Measurements from ENCODE around the gene MYO1H.
"Not testable (repeated sequence)": the region's sequence is repeated elsewhere in the genome, so short reads cannot be mapped to it uniquely, and the experiment has no call there.

MYO1H gene

DNA sequence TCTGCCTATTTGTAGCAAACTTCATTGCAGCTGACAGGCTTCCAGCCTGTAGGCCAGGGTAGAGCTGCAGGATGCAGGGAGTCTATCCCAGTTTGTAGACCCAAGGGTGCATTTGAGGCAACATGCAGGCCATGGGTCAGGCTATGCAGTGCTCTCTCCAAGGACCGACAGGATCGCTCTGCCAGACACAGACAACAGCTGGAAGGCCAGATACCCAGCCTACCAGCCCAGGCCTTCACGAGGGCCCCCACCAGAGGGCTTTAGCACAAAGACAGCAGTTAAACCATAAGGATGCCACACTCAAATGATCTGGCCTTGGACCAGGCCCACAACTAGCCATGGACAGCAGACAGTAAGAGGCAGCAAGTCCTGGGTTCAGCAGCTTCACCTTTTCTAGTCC lies 119.1 kb downstream of the MYO1H start:
- DNase-seq (ENCODE audit: low read depth in 2 of 3, low spot score in 2 of 3): no peak

DNA sequence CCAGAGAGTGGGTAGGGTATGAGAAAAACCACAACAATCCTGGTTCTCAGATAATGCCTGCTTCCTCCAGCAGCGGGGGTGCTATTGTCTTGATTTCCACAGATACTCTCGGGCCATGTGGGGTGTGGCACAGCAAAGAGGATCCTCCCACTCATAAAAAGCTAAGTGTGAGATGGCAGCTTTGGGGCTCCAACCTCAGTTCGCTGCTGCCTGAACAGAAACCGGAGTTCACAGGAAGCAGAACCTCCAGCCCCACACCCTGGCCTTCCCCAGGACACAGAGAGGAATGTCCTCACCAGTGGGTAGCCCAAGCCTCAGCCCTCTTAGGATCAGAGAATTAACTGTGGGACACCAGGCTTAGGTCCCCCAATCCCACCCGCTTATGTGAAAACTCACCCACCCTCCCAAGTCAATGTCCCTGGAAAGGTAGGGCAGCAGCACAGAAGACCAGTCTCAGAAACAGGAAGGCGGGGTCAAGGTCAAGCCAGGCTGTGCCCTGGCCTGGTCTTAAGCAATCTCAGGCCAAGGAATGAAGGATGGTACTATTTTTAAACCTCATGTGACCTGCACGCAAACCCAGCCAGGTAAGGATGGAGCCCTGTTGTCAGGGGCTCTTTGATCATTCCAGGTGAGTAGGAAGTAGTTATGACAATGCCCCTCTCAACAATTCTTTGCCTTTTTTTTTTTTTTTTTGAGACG lies 120.4 kb downstream of the MYO1H start:
- no peak for DNase-seq (ENCODE audit: low read depth in 2 of 3, low spot score in 2 of 3)

DNA sequence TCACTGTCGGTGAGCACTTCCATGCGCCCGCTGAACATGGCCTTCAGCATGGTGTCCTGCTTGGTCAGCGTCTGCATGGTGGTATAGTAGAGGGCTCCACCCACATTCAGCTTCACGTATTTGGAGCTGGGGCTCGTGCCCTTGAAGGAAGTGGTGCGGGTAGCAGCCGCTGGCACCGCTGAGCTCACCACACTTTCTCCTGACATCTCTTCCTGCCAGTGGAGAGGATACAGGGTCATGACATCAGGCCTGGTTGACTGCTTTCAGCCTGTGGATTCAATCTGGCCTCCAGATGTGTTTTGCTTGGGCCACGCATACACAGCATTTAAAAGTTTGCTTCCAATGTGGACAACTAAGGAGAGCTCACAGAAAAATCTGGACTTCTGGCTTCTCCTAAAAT lies 121.8 kb downstream of the MYO1H start:
- DNase-seq (ENCODE audit: low read depth in 2 of 3, low spot score in 2 of 3): no peak

DNA sequence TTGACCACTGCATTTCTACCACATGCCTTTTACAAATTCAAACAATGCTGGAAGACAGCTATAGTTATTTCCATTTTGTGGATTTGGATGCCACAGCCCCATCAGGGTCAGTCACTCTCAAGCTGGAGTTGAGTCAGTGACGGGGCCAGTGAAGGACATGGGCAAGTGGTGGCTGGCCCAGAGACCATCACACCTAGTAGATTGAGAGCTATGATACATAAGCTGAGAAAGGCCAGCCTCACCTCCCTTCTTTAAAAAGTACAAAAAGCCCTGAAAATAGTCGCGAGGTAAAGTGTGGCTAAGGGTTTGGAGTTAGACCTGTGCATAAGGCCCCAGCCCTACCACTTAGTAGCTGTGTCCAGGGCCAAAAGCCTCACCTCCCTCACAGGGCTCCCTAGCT lies 125.3 kb downstream of the MYO1H start:
- no peak for DNase-seq (ENCODE audit: low read depth in 2 of 3, low spot score in 2 of 3)

DNA sequence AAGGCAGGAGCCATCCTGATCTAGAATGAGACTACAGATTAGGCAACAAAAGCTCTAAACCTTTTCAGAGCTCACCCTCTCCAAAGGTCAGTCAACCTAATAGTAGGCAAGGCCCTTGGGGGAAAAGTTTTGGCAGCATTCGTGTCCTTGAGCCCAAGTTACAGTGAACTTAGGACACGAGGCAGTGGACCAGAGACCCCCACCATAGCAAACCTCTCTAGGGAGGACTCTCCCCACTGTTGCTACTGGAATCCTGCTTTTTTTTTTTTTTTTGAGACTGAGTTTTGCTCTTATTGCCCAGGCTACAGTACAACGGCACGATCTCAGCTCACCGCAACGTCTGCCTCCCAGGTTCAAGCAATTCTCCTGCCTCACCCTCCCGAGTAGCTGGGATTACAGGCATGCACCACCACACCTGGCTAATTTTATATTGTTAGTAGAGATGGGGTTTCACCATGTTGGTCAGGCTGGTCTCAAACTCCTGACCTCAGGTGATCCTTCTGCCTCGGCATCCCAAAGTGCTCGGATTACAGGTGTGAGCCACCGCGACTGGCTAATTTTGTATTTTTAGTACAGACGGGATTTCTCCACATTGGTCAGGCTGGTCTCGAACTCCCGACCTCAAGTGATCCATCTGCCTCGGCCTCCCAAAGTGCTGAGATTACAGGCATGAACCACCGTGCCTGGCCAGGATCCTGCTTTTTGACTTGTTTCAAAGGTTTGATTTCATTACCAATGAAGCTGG lies 126.0 kb downstream of the MYO1H start:
- DNase-seq (ENCODE audit: low read depth in 2 of 3, low spot score in 2 of 3): not testable (repeated sequence)

DNA sequence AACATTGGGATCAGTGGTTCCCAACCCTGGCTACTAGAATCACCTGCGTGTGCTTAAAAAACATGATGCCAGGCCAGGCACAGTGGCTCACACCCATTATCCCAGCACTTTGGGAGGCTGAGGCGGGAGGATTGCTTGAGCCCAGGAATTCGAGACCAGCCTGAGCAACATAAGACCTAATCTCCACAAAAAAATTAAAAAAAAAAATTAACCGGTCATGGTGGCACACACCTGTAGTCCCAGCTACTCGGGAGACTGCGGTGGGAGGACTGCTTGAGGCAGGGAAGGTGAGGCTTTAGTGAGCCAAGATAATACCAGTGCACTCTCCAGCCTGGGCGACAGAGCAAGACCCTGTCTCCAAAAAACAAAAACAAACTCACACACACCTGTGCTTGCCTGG lies 127.4 kb downstream of the MYO1H start:
- DNase-seq (ENCODE audit: low read depth in 2 of 3, low spot score in 2 of 3): no peak

DNA sequence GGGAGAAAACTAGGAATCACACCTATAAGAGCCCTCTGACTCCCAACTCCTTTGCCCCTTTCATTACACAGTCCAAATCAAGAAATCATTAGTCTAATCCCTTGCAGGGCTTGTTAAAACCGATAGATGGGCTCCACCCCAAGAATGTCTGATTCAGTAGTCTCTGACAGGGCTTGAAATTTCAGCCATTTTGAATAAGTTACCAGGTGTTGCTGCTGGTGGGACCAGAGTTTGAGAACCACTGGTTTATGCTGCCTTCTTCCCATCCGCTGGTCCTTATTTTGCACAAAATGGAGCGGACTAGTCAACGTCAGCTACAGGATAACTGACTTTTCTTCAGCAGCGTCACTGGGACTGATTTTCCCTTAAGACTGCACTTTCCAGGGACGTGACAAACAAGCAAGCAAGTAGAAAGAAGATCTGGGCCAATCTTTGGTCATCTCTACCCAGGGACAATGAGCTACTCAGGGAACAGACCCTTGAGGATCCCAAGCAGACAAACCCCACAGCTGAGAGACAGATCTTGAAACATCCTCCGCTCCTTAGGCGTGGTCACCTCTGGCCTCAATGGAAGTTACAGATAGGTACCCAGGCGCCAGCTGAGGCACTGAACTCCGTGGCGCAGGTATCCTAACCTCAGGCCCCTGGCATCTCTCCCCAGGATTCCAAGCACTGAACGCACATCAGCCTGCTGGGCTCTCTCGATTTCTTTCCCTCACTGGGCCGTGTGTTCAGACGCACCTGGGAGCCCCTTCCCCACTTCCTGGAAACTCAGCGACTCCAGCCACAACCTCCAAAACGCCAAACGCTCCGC lies 128.5 kb downstream of the MYO1H start:
- no peak for DNase-seq (ENCODE audit: low read depth in 2 of 3, low spot score in 2 of 3)

DNA sequence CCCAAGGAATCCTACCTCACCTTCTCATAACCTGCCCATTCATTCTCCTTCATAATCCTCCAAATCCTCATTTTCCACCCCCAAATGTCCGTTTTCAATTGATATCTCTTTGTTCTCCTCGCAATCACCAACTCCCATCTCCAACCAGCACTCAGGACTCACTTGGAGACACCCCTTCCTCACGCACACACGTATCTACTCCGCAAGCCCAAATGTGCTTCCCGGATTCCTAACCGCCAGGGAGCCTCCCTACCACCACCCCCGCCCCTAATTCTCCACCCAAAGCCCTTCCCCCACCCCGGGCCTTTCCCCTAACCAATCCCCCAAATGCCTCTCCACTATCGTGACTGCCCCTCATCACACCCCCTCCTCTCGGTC lies 129.1 kb downstream of the MYO1H start:
- DNase-seq (ENCODE audit: low read depth in 2 of 3, low spot score in 2 of 3): no peak

DNA sequence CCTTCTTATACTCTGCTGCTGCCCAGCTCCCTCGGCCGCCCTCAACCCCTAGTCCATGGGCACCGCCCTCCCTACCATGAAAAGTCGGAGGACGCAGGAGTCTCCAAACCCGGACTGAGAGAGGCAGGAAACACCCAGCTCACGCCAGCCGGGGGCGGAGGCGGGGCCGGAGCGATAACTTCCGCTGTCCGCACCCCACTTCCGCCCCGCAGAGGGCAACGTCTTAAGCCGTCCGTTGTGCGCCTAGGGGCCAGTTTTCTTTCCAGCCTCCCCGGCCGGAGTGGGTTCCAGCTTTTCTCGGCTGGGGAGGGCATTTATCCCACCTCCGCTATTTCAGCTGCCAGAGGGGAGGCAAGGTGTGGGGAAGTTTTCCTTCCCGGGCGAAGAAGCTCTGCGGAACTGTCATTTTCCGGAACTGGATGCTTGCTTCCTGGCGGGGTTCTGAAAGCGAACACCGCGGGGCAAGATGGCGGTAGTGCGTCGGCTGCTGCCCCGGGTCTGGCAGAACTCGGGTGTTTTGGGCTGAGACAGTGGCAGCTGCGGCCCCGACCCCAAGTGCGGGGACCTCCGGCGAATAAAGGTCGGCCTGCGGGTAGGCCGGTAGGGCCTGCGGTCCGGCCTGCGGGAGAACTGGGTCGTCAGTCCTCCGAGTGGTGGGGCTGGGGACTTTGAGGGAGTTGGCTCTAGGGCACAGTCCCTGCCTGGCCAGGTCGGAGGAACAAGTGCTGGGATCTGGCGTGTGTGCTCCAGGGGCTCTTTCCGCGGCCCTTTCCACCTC lies 129.7 kb downstream of the MYO1H start, which contains the start of the genes KCTD10 and UBE3B:
TSS of gene KCTD10 (minus strand) at position 116 of the 778 bp plus-strand sequence. CDS start at position 78, 38 bp downstream.
TSS of gene UBE3B (plus strand) at position 450 of the 778 bp plus-strand sequence. CDS start 5,918 bp downstream, outside the sequence.
- peak; percentile 71 to 85 (median 74) for DNase-seq (ENCODE audit: low read depth in 2 of 3, low spot score in 2 of 3)

DNA sequence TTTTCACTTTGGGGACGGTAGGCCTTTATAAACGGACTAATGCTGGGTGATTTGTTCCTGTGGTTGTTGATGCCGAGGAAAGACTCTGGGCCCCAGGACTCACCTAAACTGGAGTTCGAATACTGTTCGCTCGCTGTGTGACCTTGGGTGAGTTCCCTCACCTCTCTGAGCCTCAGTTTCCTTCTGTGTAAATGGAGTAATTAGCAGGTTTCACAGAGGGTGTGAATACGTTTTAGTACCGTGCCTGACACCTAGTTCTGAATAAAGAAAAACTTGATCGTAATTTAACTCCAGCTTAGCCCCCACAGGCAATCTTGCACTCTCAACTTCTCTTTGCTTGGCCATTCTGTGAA lies 130.2 kb downstream of the MYO1H start:
- no peak for DNase-seq (ENCODE audit: low read depth in 2 of 3, low spot score in 2 of 3)

DNA sequence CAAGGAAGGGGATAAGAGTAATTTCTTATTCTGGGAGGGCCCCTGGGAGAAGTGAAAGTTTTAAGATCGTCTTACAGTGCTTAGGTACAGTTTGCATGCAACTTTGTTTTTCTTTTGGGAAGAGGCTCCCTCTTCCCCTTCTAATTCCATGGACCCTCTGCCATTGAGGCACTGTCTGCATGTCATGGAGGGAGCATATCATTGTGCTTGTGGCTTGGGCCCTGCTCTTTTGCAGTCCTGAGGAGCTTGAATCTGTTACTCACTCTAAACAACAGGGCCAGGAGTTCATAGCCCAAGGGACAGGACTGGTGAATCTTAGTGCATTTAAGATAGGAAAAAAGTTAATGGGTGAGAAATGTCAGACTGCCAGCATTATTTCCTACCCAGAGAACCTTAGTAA lies 132.1 kb downstream of the MYO1H start:
- DNase-seq (ENCODE audit: low read depth in 2 of 3, low spot score in 2 of 3): no peak

DNA sequence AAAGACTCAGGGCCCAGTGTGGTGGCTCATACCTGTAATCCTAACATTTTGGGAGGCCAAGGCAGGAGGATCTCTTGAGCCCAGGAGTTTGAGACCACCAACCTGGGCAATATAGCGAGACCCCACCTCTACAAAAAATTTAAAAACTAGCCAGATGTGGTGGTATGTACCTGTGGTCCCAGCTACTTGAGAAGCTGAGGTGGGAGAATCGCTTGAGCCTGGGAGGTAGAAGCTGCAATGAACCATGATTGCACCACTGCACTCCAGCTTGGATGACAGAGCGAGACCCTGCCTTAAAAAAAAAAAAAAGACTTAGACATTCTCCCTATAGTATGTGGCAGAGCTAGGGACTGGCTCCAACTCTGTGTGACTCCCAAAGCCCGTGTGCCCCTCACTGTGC lies 132.7 kb downstream of the MYO1H start:
- DNase-seq (ENCODE audit: low read depth in 2 of 3, low spot score in 2 of 3): no peak

DNA sequence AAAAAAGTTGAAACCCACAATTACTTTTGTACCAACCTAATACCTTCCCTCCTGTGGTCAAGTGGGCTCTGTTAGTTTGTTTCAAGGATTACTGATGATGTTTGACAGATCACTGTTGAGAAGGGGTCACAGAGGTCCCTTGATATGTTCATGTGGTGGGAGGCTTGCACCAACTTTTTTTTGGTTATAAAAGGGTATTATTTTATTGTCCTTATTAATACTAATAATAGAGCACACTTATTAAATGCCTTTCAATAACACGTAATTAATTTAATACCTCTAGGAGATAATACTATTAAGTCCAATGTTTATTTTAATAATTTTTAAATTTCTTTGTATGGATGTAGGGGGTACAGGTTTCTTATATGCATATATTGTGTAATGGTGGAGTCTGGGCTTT lies 134.2 kb downstream of the MYO1H start:
- no peak for DNase-seq (ENCODE audit: low read depth in 2 of 3, low spot score in 2 of 3)

DNA sequence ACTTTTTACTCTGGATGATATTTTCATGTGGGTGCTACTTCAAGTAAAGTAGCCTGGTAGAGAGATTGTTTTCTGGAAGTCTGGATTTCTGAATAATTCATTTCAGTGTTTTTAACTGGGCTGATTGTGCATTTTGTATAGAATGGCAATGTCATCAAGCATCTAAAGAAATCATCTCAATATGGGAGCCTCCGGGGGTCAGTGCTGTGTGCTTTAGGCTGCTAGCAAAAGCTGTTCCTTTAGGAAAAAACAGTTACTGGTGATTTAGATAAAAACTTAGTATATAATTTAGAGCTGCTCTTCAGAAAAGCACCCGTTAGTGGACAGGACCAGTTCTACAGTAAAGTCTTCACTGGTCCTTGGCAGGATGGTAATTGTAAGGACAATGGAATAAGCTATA lies 134.8 kb downstream of the MYO1H start:
- DNase-seq (ENCODE audit: low read depth in 2 of 3, low spot score in 2 of 3): no peak

DNA sequence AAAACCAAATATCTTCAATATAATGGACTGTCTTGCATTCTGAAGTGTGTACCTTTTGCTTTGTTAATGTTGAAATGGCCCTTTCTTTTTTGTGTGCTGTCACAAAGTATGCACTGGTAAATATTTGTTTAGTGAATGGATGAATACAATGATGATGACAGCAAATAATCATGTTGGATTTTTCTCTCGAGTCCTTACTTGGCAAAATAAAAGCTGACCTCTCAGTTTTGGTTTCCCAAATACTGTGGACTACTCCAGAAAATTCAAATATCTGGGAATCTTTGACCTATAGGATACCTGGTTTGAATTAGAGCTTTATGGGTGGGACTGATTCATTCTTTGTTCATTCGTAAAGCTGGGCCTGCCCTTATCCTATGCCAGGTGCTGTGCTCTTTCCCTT lies 135.2 kb downstream of the MYO1H start:
- no peak for DNase-seq (ENCODE audit: low read depth in 2 of 3, low spot score in 2 of 3)

DNA sequence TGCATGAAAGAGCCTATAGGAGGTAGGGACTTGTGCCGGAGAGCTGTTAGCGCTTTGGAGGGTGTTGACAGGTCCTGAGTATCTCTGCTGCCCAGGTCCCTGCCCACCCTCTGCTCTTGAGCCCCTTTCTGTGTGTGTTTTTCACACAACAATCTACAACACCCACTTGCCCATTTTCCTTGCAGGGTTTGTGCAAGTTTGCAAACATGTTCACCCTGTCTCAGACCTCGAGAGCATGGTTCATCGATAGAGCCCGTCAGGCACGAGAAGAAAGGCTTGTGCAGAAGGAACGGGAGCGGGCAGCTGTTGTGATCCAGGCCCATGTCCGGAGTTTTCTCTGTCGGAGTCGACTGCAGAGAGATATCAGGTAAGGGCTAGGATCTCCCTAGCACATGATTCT lies 135.6 kb downstream of the MYO1H start:
- no peak for DNase-seq (ENCODE audit: low read depth in 2 of 3, low spot score in 2 of 3)

DNA sequence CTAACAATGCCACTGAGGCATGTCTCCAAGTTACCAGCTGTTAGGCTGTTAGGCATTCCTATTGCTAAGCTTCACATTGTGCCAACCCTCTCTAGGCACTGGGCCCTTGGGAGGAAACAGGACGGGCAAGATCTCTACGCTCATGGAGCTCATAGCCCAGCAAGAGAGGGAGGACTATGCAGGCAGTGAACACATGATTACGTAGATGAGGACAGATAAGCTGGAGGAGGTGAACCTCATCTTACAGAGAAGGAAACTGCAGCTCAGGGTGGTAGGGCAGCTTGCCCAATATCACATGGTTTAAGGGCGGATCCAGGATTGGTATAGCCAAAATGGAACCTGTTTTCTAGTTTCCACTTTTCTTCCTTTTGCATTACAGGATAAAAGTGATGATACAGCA lies 137.5 kb downstream of the MYO1H start:
- no peak for DNase-seq (ENCODE audit: low read depth in 2 of 3, low spot score in 2 of 3)

DNA sequence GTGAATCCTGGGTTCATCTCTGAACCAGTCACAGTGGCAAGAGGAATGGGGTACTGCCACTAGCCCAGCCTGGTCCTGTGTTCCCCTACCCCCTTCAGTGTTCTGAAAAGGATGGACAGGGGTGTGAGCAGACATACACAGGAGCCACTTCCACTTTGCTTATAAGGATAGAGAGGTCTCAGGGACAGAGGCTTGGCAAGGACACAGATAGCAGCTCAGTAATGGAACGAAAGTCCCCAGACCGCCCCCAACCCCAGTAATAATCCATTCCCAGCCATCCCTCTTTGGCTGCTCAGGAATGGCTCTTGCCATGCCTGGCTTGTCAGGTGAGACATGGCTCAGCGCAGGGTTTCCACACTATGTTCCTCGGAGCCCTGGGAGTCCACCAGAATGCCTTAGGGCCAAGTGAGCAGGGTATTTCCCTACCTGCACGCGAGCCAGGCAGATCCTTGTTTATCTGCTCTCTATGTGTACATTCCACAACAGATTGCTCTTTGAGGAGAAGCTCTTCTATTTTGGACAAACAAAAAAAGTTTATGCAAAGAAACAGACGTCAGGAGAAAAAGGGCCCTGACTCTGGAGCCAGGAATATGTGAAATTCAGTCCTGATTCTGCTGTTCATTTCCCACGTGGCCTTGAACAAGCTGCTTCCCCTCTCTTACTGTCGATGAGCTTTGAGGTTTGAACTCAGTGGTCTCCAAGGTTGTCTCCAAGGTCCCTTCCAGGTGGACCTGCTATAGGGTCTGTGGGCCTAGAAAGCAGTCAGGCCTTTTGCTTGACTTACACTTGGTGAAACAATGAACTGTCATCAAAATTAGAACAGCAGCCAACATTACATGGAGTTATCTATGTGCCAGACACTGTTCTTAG lies 139.7 kb downstream of the MYO1H start:
- DNase-seq (ENCODE audit: low read depth in 2 of 3, low spot score in 2 of 3): no peak

DNA sequence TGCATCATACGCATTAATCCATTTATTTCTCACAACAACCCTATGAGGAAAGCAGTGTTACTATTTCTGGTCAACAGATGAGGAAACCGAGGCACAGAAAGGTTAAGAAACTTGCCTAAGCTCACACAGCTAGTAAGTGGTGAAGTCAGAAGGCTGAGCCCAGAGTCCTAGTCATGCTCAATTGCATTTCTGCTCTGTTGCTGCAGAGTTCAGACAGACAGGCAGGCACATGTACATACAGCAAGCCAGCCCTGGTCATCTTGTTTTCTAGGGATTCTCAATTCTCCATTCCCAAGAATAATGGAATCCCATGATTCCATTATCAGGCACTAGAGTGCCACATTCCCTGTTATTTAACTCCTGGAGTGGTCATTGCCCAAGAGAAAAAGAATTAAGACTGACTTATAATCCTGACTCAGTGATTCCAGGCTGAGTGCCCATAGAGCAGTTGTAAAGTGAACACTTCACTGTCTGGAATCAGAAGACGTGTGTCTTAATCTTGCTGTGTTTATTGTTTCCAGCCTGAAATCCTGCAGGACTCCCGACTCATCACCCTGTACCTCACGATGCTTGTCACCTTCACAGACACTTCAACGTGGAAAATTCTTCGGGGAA lies 140.5 kb downstream of the MYO1H start:
- no peak for DNase-seq (ENCODE audit: low read depth in 2 of 3, low spot score in 2 of 3)
